GM23338 (cell line): ENCODE results near the gene CALHM2. TPM values are rescaled to one million over a fixed set of nuclear protein-coding genes. Genes with fewer than 3 reads are reported as not detected.

Experiments
- ATAC-seq: fragments of 200-7000 bp; cut with Tn5 transposase; 3 replicates; pipeline ENCODE4 v1.9.1; 2020
- DNase-seq: peaks from one replicate; pipeline ENCODE4 v3.0.0-alpha.2; 2015; ENCODE audit warnings: low spot score
- H2AFZ ChIP-seq: fragments of 200-600 bp; sonication (generic); 2 replicates; pipeline ENCODE4 v1.8.0; 2016; ENCODE audit warnings: antibody characterized with exemption, mild to moderate bottlenecking, moderate library complexity
- H3F3A ChIP-seq: fragments of 200-600 bp; sonication (generic); replicated peaks from 2 replicates; pipeline ENCODE4 v1.8.0; 2017; ENCODE audit warnings: antibody characterized with exemption, mixed run types, low read depth
- H3K27ac ChIP-seq: fragments of 200-600 bp; sonication (generic); 2 replicates; pipeline ENCODE4 v1.6.1; 2016; ENCODE audit warnings: low read depth
- H3K27me3 ChIP-seq: fragments of 200-600 bp; sonication (generic); 2 replicates; pipeline ENCODE4 v1.8.0; 2016; ENCODE audit warnings: mild to moderate bottlenecking, mixed run types, moderate library complexity; ENCODE audit not compliant: insufficient read depth
- H3K36me3 ChIP-seq: fragments of 200-600 bp; sonication (generic); 2 replicates; pipeline ENCODE4 v1.8.0; 2016; ENCODE audit warnings: mild to moderate bottlenecking; ENCODE audit not compliant: insufficient read depth
- H3K4me1 ChIP-seq: fragments of 200-600 bp; sonication (generic); 2 replicates; pipeline ENCODE4 v1.8.0; 2016; ENCODE audit warnings: mild to moderate bottlenecking, moderate library complexity; ENCODE audit not compliant: insufficient read depth
- H3K4me2 ChIP-seq: fragments of 200-600 bp; sonication (generic); 2 replicates; pipeline ENCODE4 v1.7.1; 2017; ENCODE audit warnings: mixed run types
- H3K4me3 ChIP-seq: fragments of 200-600 bp; sonication (generic); 2 replicates; pipeline ENCODE4 v1.6.1; 2016; ENCODE audit warnings: mixed run types
- H3K79me2 ChIP-seq: fragments of 200-600 bp; sonication (generic); replicated peaks from 2 replicates; pipeline ENCODE4 v1.8.0; 2017; ENCODE audit warnings: mild to moderate bottlenecking; ENCODE audit not compliant: insufficient read depth
- H3K9me2 ChIP-seq: fragments of 200-600 bp; sonication (generic); 2 replicates; pipeline ENCODE4 v1.8.0; 2017; ENCODE audit not compliant: insufficient read depth
- H4K20me1 ChIP-seq: fragments of 200-600 bp; sonication (generic); replicated peaks from 2 replicates; pipeline ENCODE4 v1.8.0; 2017; ENCODE audit warnings: mild to moderate bottlenecking; ENCODE audit not compliant: insufficient read depth
- H3K27ac Mint-ChIP-seq: 2 replicates; pipeline ENCODE4 v1.8.0; 2020; ENCODE audit warnings: inconsistent platforms, mild to moderate bottlenecking, moderate library complexity, mixed read lengths
- H3K27me3 Mint-ChIP-seq: 3 replicates; pipeline ENCODE4 v1.8.0; 2022; ENCODE audit warnings: low read depth, mild to moderate bottlenecking, moderate library complexity, mixed read lengths, inconsistent platforms; ENCODE audit not compliant: insufficient read depth, poor library complexity
- H3K36me3 Mint-ChIP-seq: 3 replicates; pipeline ENCODE4 v1.8.0; 2021; ENCODE audit warnings: low read depth, mild to moderate bottlenecking, inconsistent platforms, moderate library complexity, mixed read lengths
- H3K4me1 Mint-ChIP-seq: 3 replicates; pipeline ENCODE4 v1.8.0; 2020; ENCODE audit warnings: mild to moderate bottlenecking, inconsistent platforms, mixed read lengths
- H3K4me3 Mint-ChIP-seq: 3 replicates; pipeline ENCODE4 v1.8.0; 2021; ENCODE audit warnings: moderate library complexity, mild to moderate bottlenecking, inconsistent platforms, mixed read lengths
- H3K9me3 Mint-ChIP-seq: 3 replicates; pipeline ENCODE4 v1.8.0; 2020; ENCODE audit warnings: moderate library complexity, mild to moderate bottlenecking, inconsistent platforms, mixed read lengths
- CREB1 ChIP-seq: fragments of 250-450 bp; sonication (Bioruptor Pico); IDR thresholded peaks from 2 replicates; pipeline ENCODE4 v1.5.0; 2020; ENCODE audit warnings: low read depth, mild to moderate bottlenecking, moderate library complexity
- EZH2 ChIP-seq: fragments of 200-600 bp; sonication (generic); IDR thresholded peaks from one replicate; pipeline ENCODE4 v1.8.0; 2017; ENCODE audit warnings: antibody characterized with exemption, mild to moderate bottlenecking, low read depth; ENCODE audit not compliant: unreplicated experiment
- EZH2phosphoT487 ChIP-seq: fragments of 200-600 bp; sonication (generic); IDR thresholded peaks from one replicate; pipeline ENCODE4 v1.8.1; 2018; ENCODE audit warnings: antibody characterized with exemption; ENCODE audit not compliant: unreplicated experiment
- JUNB ChIP-seq: IDR thresholded peaks from one replicate; pipeline ENCODE4 v1.6.1; 2016; ENCODE audit warnings: antibody characterized with exemption; ENCODE audit not compliant: unreplicated experiment
- NANOG ChIP-seq: IDR thresholded peaks from 2 replicates; pipeline ENCODE4 v1.6.1; 2016; ENCODE audit warnings: antibody characterized with exemption, borderline replicate concordance
- POLR2AphosphoS5 ChIP-seq: IDR thresholded peaks from 2 replicates; pipeline ENCODE4 v1.6.1; 2016; ENCODE audit warnings: antibody characterized with exemption, low read depth
- STAT1 ChIP-seq: IDR thresholded peaks from one replicate; pipeline ENCODE4 v1.6.1; 2016; ENCODE audit warnings: antibody characterized with exemption; ENCODE audit not compliant: unreplicated experiment
- ZNF114 ChIP-seq: fragments of 250-450 bp; sonication (Bioruptor Pico); IDR thresholded peaks from 2 replicates; pipeline ENCODE4 v1.5.0; 2020; ENCODE audit warnings: mild to moderate bottlenecking, moderate library complexity
- ZNF331 ChIP-seq: fragments of 250-450 bp; sonication (Bioruptor Pico); IDR thresholded peaks from 2 replicates; pipeline ENCODE4 v1.5.0; 2020; ENCODE audit warnings: low read depth, mild to moderate bottlenecking, moderate library complexity
- polyA plus RNA-seq: library from polyadenylated mRNA; unstranded; fragments of >200 nt; fragmentation: Nextera tagmentation; extraction: Ambion mirVana; gene quantifications from 2 replicates; pipeline ENCODE4 v1.2.1, GENCODE V29; 2016
- total RNA-seq: library from RNA; depleted of rRNA; stranded (reverse); fragments of >200 nt; shearing (Covaris generic); gene quantifications from 2 replicates; pipeline ENCODE4 v1.2.3, GENCODE V29; 2014
- TF ChIP-seq, protein P1 (sequence below): IDR thresholded peaks from one replicate; pipeline ENCODE4 v1.6.1; 2018; ENCODE audit warnings: antibody characterized with exemption; ENCODE audit not compliant: unreplicated experiment
- TF ChIP-seq, protein P2 (sequence below): fragments of 250-450 bp; sonication (Bioruptor Pico); IDR thresholded peaks from 2 replicates; pipeline ENCODE4 v1.5.0; 2020; ENCODE audit warnings: mild to moderate bottlenecking, moderate library complexity
- TF ChIP-seq, protein P3 (sequence below), 2 experiments: fragments of 200-600 bp in 1 of 2; sonication (generic) in 1 of 2; conservative IDR thresholded peaks; 2 replicates each; pipeline versions ENCODE4 v1.5.1 to v1.6.1; 2016 to 2017; ENCODE audit warnings: antibody characterized with exemption in 2 of 2, low read depth in 2 of 2, mild to moderate bottlenecking in 2 of 2, moderate library complexity in 1 of 2
- TF ChIP-seq, protein P4 (sequence below): IDR thresholded peaks from 2 replicates; pipeline ENCODE4 v1.6.1; 2016; ENCODE audit warnings: antibody characterized with exemption

Gene CALHM2
- total and polyA plus RNA-seq, 2 experiments from 2014 or later = 2.1 to 2.2 TPM

DNA sequence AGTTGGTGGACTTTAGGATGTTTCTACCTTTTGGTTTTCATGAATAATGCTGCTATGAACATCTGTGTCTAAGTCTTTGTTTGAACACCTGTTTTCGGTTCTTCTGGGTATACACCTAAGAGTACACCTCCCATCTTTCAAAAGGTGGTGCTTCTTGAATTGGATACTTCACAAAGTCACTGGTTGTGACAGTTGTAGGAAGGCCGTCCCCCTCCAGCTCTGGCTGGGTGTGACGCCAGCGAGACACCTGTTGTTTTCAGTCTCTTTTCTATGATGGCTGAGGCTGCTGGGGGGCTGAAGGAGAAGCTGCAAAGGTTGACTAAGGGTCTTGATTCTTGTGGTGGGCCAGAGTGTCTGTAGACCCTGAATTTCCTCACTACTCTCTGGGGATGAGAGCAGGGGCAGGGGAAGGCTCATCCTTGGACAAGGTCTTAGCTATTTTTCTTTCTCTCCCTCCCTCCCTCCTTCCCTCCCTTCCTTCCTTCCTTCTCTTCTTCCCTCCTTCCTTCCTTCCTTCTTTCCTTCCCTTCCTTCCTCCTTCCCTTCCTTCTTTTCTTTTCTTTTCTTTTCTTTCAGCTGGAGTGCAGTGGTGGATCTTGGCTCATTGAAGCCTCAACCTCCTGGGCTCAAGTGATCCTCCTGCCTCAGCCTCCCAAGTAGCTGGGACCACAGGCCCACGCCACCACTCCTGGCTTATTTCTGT is 46.9 kb upstream of the CALHM2 start:
- H3K27ac ChIP-seq = no peak overlapping the region
- DNase-seq (no peak), ATAC-seq (no peak)
- H3K4me1 ChIP-seq = no peaks in the 10 kb centered on the region; the same call in 1 of the 2 replicates
- no peak overlapping the region for H3K4me2 ChIP-seq
- no peaks in the 10 kb centered on the region; the same call in 2 of the 3 replicates for H3K9me3 Mint-ChIP-seq
- H3K27me3 ChIP-seq = peaks cover 34% of the 10 kb centered on the region
- no peaks in the 10 kb centered on the region for H3K9me2 ChIP-seq
- no peaks in the 10 kb centered on the region for H3K79me2 ChIP-seq
- TF ChIP-seq EZH2 (no peak), CREB1 (CRISPR knock-in tag) (no peak), ZNF331 (no peak), EZH2phosphoT487 (no peak), POLR2AphosphoS5 (no peak), STAT1 (no peak), JUNB (no peak), ZNF114 (CRISPR knock-in tag) (no peak), NANOG (no peak)
- TF ChIP-seq, protein P1, sequence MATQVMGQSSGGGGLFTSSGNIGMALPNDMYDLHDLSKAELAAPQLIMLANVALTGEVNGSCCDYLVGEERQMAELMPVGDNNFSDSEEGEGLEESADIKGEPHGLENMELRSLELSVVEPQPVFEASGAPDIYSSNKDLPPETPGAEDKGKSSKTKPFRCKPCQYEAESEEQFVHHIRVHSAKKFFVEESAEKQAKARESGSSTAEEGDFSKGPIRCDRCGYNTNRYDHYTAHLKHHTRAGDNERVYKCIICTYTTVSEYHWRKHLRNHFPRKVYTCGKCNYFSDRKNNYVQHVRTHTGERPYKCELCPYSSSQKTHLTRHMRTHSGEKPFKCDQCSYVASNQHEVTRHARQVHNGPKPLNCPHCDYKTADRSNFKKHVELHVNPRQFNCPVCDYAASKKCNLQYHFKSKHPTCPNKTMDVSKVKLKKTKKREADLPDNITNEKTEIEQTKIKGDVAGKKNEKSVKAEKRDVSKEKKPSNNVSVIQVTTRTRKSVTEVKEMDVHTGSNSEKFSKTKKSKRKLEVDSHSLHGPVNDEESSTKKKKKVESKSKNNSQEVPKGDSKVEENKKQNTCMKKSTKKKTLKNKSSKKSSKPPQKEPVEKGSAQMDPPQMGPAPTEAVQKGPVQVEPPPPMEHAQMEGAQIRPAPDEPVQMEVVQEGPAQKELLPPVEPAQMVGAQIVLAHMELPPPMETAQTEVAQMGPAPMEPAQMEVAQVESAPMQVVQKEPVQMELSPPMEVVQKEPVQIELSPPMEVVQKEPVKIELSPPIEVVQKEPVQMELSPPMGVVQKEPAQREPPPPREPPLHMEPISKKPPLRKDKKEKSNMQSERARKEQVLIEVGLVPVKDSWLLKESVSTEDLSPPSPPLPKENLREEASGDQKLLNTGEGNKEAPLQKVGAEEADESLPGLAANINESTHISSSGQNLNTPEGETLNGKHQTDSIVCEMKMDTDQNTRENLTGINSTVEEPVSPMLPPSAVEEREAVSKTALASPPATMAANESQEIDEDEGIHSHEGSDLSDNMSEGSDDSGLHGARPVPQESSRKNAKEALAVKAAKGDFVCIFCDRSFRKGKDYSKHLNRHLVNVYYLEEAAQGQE = no peak
- TF ChIP-seq, protein P2, sequence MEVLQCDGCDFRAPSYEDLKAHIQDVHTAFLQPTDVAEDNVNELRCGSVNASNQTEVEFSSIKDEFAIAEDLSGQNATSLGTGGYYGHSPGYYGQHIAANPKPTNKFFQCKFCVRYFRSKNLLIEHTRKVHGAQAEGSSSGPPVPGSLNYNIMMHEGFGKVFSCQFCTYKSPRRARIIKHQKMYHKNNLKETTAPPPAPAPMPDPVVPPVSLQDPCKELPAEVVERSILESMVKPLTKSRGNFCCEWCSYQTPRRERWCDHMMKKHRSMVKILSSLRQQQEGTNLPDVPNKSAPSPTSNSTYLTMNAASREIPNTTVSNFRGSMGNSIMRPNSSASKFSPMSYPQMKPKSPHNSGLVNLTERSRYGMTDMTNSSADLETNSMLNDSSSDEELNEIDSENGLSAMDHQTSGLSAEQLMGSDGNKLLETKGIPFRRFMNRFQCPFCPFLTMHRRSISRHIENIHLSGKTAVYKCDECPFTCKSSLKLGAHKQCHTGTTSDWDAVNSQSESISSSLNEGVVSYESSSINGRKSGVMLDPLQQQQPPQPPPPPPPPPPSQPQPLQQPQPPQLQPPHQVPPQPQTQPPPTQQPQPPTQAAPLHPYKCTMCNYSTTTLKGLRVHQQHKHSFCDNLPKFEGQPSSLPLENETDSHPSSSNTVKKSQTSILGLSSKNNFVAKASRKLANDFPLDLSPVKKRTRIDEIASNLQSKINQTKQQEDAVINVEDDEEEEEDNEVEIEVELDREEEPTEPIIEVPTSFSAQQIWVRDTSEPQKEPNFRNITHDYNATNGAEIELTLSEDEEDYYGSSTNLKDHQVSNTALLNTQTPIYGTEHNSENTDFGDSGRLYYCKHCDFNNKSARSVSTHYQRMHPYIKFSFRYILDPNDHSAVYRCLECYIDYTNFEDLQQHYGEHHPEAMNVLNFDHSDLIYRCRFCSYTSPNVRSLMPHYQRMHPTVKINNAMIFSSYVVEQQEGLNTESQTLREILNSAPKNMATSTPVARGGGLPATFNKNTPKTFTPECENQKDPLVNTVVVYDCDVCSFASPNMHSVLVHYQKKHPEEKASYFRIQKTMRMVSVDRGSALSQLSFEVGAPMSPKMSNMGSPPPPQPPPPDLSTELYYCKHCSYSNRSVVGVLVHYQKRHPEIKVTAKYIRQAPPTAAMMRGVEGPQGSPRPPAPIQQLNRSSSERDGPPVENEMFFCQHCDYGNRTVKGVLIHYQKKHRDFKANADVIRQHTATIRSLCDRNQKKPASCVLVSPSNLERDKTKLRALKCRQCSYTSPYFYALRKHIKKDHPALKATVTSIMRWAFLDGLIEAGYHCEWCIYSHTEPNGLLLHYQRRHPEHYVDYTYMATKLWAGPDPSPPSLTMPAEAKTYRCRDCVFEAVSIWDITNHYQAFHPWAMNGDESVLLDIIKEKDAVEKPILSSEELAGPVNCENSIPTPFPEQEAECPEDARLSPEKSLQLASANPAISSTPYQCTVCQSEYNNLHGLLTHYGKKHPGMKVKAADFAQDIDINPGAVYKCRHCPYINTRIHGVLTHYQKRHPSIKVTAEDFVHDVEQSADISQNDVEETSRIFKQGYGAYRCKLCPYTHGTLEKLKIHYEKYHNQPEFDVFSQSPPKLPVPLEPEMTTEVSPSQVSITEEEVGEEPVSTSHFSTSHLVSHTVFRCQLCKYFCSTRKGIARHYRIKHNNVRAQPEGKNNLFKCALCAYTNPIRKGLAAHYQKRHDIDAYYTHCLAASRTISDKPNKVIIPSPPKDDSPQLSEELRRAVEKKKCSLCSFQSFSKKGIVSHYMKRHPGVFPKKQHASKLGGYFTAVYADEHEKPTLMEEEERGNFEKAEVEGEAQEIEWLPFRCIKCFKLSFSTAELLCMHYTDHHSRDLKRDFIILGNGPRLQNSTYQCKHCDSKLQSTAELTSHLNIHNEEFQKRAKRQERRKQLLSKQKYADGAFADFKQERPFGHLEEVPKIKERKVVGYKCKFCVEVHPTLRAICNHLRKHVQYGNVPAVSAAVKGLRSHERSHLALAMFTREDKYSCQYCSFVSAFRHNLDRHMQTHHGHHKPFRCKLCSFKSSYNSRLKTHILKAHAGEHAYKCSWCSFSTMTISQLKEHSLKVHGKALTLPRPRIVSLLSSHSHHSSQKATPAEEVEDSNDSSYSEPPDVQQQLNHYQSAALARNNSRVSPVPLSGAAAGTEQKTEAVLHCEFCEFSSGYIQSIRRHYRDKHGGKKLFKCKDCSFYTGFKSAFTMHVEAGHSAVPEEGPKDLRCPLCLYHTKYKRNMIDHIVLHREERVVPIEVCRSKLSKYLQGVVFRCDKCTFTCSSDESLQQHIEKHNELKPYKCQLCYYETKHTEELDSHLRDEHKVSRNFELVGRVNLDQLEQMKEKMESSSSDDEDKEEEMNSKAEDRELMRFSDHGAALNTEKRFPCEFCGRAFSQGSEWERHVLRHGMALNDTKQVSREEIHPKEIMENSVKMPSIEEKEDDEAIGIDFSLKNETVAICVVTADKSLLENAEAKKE (CRISPR knock-in tag) = no peak
- TF ChIP-seq, protein P3, sequence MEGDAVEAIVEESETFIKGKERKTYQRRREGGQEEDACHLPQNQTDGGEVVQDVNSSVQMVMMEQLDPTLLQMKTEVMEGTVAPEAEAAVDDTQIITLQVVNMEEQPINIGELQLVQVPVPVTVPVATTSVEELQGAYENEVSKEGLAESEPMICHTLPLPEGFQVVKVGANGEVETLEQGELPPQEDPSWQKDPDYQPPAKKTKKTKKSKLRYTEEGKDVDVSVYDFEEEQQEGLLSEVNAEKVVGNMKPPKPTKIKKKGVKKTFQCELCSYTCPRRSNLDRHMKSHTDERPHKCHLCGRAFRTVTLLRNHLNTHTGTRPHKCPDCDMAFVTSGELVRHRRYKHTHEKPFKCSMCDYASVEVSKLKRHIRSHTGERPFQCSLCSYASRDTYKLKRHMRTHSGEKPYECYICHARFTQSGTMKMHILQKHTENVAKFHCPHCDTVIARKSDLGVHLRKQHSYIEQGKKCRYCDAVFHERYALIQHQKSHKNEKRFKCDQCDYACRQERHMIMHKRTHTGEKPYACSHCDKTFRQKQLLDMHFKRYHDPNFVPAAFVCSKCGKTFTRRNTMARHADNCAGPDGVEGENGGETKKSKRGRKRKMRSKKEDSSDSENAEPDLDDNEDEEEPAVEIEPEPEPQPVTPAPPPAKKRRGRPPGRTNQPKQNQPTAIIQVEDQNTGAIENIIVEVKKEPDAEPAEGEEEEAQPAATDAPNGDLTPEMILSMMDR (conservative IDR thresholded peaks at IDR 0.05; ENCODE audit: low read depth in 2 of 2) = no peak
- TF ChIP-seq, protein P4, sequence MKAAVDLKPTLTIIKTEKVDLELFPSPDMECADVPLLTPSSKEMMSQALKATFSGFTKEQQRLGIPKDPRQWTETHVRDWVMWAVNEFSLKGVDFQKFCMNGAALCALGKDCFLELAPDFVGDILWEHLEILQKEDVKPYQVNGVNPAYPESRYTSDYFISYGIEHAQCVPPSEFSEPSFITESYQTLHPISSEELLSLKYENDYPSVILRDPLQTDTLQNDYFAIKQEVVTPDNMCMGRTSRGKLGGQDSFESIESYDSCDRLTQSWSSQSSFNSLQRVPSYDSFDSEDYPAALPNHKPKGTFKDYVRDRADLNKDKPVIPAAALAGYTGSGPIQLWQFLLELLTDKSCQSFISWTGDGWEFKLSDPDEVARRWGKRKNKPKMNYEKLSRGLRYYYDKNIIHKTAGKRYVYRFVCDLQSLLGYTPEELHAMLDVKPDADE = no peak
- no peaks in the 10 kb centered on the region for H4K20me1 ChIP-seq
- no peak overlapping the region for H3K4me3 Mint-ChIP-seq
- H3K27ac Mint-ChIP-seq = no peak overlapping the region
- H3K4me3 ChIP-seq = no peak overlapping the region
- no peaks in the 10 kb centered on the region for H3K36me3 ChIP-seq
- H3K27me3 Mint-ChIP-seq = peaks cover 15% of the 10 kb centered on the region
- H3K4me1 Mint-ChIP-seq = peaks cover 8% of the 10 kb centered on the region; the same call in 2 of the 3 replicates
- no peaks in the 10 kb centered on the region for H3K36me3 Mint-ChIP-seq
- no peaks in the 10 kb centered on the region; the same call in 1 of the 2 replicates for H3F3A ChIP-seq
- no peak overlapping the region for H2AFZ ChIP-seq
